BE2C (cell line): ENCODE results near the gene PPP2R5A.
"Not testable (repeated sequence)": the region's sequence is repeated elsewhere in the genome, so short reads cannot be mapped to it uniquely, and the experiment has no call there.

Experiments used
- DNase-seq: peaks from one replicate; pipeline ENCODE4 v3.0.0-alpha.2; 2020
- H3K27me3 ChIP-seq: fragments of 250-450 bp; sonication (Bioruptor Pico); 2 replicates; pipeline ENCODE4 v1.5.1; 2020; ENCODE audit warnings: mild to moderate bottlenecking
- H3K36me3 ChIP-seq: fragments of 250-450 bp; sonication (Bioruptor Pico); 2 replicates; pipeline ENCODE4 v1.5.1; 2020; ENCODE audit warnings: mild to moderate bottlenecking
- H3K4me1 ChIP-seq: fragments of 250-450 bp; sonication (Bioruptor Pico); 2 replicates; pipeline ENCODE4 v1.5.1; 2020
- H3K4me3 ChIP-seq: 2 replicates; pipeline ENCODE4 v1.5.1; 2011; ENCODE audit warnings: low read depth, low read length
- H3K9me3 ChIP-seq: fragments of 250-450 bp; sonication (Bioruptor Pico); 2 replicates; pipeline ENCODE4 v1.5.1; 2020
- CTCF ChIP-seq: IDR thresholded peaks from 2 replicates; pipeline ENCODE4 v1.5.1; 2012; ENCODE audit warnings: mild to moderate bottlenecking, low read depth, low read length

PPP2R5A gene

GRCh38 chr1:212301580-212301979 lies 16.4 kb downstream of the PPP2R5A start:
- Histone ChIP-seq H3K36me3 (no peaks in the 10 kb centered on the region), H3K4me3 (no peak overlapping the region), H3K9me3 (no peaks in the 10 kb centered on the region), H3K27me3 (no peaks in the 10 kb centered on the region), H3K4me1 (no peaks in the 10 kb centered on the region)
- TF ChIP-seq CTCF, result no peak
- no peak for DNase-seq

GRCh38 chr1:212302745-212303383 lies 17.7 kb downstream of the PPP2R5A start:
- DNase-seq, result no peak
- H3K4me1 ChIP-seq, result no peaks in the 10 kb centered on the region
- no peaks in the 10 kb centered on the region for H3K9me3 ChIP-seq
- no peaks in the 10 kb centered on the region for H3K36me3 ChIP-seq
- no peak overlapping the region for H3K4me3 ChIP-seq
- no peak for TF ChIP-seq CTCF
- H3K27me3 ChIP-seq, result no peaks in the 10 kb centered on the region

- no peak for TF ChIP-seq CTCF
Observed at GRCh38 chr1:212305342-212305741, 20.1 kb downstream of the PPP2R5A start.

GRCh38 chr1:212305984-212306452 lies 20.8 kb downstream of the PPP2R5A start:
- H3K9me3 ChIP-seq, DNase-seq, H3K27me3 ChIP-seq, H3K36me3 ChIP-seq, H3K4me3 ChIP-seq, H3K4me1 ChIP-seq: not testable (repeated sequence)

More at GRCh38 chr1:212305342-212305741, 20.1 kb downstream of the PPP2R5A start:
- Histone ChIP-seq H3K9me3 (no peaks in the 10 kb centered on the region), H3K36me3 (no peaks in the 10 kb centered on the region), H3K4me1 (no peaks in the 10 kb centered on the region), H3K4me3 (no peak overlapping the region), H3K27me3 (no peaks in the 10 kb centered on the region)
- no peak for DNase-seq

GRCh38 chr1:212309967-212310366 lies 24.8 kb downstream of the PPP2R5A start:
- Histone ChIP-seq H3K9me3 (no peaks in the 10 kb centered on the region), H3K27me3 (no peaks in the 10 kb centered on the region), H3K4me1 (no peaks in the 10 kb centered on the region), H3K36me3 (no peaks in the 10 kb centered on the region), H3K4me3 (no peak overlapping the region)
- TF ChIP-seq CTCF, result no peak
- no peak for DNase-seq

- H3K9me3 ChIP-seq, result no peaks in the 10 kb centered on the region
Observed at GRCh38 chr1:212310383-212310782, 25.2 kb downstream of the PPP2R5A start.

More at GRCh38 chr1:212310383-212310782, 25.2 kb downstream of the PPP2R5A start:
- TF ChIP-seq CTCF, result no peak
- H3K4me3 ChIP-seq, result no peak overlapping the region
- no peaks in the 10 kb centered on the region for H3K36me3 ChIP-seq
- H3K27me3 ChIP-seq, result no peaks in the 10 kb centered on the region
- H3K4me1 ChIP-seq, result no peaks in the 10 kb centered on the region
- DNase-seq, result no peak
